H1 (cell line): ENCODE results near the gene SPRN. TPM values are rescaled to one million over a fixed set of nuclear protein-coding genes. Genes with fewer than 3 reads are reported as not detected.

Experiments
- CTCF ChIA-PET: fragments of 300-600 bp; sonication (Branson Sonifier 250); formaldehyde crosslinking; loops from one replicate; lab custom pipeline; 2021; ENCODE audit not compliant: partially characterized antibody; lab: Charles Lee
- POLR2A ChIA-PET: fragments of 300-600 bp; sonication (Branson Sonifier 250); formaldehyde crosslinking; loops from one replicate; lab custom pipeline; 2021; ENCODE audit warnings: inconsistent platforms; ENCODE audit not compliant: partially characterized antibody; lab: Charles Lee
- DNase-seq, 2 experiments: peaks; one replicate each; pipeline versions ENCODE4 v3.0.0 to v3.0.0-alpha.2; 2010 to 2022; ENCODE audit warnings: low spot score in 2 of 2, low read depth in 1 of 2, mixed read lengths in 1 of 2
- FAIRE-seq: peaks from 2 replicates; lab custom pipeline; 2011; peaks lifted over from hg19 to GRCh38; lab: Jason Lieb, UNC
- H2AFZ ChIP-seq: 2 replicates; pipeline ENCODE4 v1.8.1; 2012; ENCODE audit warnings: low read length, inconsistent platforms
- H2AK5ac ChIP-seq: 2 replicates; pipeline ENCODE4 v1.6.1; 2013; ENCODE audit warnings: low read depth, low read length
- H2BK120ac ChIP-seq: replicated peaks from 2 replicates; pipeline ENCODE3; 2013; ENCODE audit warnings: low read depth, low read length, inconsistent platforms
- H2BK12ac ChIP-seq: 2 replicates; pipeline ENCODE4 v1.6.1; 2013; ENCODE audit warnings: low read depth, low read length
- H2BK15ac ChIP-seq: 2 replicates; pipeline ENCODE4 v1.6.1; 2013; ENCODE audit warnings: low read length
- H2BK20ac ChIP-seq: 2 replicates; pipeline ENCODE4 v1.6.1; 2013; ENCODE audit warnings: low read length
- H2BK5ac ChIP-seq: 2 replicates; pipeline ENCODE4 v1.6.1; 2013; ENCODE audit warnings: low read depth, low read length
- H3K14ac ChIP-seq: 2 replicates; pipeline ENCODE4 v1.6.1; 2013; ENCODE audit warnings: inconsistent platforms; ENCODE audit not compliant: insufficient read length
- H3K18ac ChIP-seq: 2 replicates; pipeline ENCODE4 v1.6.1; 2013; ENCODE audit warnings: low read length; ENCODE audit errors: extremely low read depth
- H3K23ac ChIP-seq: 2 replicates; pipeline ENCODE4 v1.6.1; 2013; ENCODE audit warnings: inconsistent platforms; ENCODE audit not compliant: insufficient read length
- H3K23me2 ChIP-seq: 2 replicates; pipeline ENCODE4 v1.6.1; 2013; ENCODE audit warnings: low read depth, low read length
- H3K27ac ChIP-seq: 2 replicates; pipeline ENCODE4 v1.6.1; 2011; ENCODE audit warnings: low read depth, low read length, inconsistent platforms
- H3K27me3 ChIP-seq, 4 experiments: replicated peaks in 1 of 4; 1 replicate in 1 of 4; 2 replicates in 3 of 4; pipeline versions ENCODE4 v1.6.1 to v1.8.1; 2011 to 2013; ENCODE audit warnings: low read length in 3 of 4, mild to moderate bottlenecking in 3 of 4, inconsistent platforms in 2 of 4, mixed read lengths in 2 of 4, moderate library complexity in 1 of 4; ENCODE audit not compliant: control insufficient read depth in 3 of 4, insufficient read depth in 3 of 4; ENCODE audit errors: extremely low read depth in 1 of 4
- H3K36me3 ChIP-seq, 4 experiments: 2 replicates each; pipeline versions ENCODE4 v1.6.1 to v1.8.1; 2011 to 2013; ENCODE audit warnings: mild to moderate bottlenecking in 4 of 4, low read length in 3 of 4, moderate library complexity in 2 of 4, control low read depth in 1 of 4, inconsistent platforms in 1 of 4; ENCODE audit not compliant: insufficient read depth in 4 of 4, control insufficient read depth in 2 of 4
- H3K4ac ChIP-seq: replicated peaks from 2 replicates; pipeline ENCODE3; 2013; ENCODE audit warnings: low read length, low read depth, mixed read lengths, inconsistent platforms; ENCODE audit not compliant: insufficient read length
- H3K4me1 ChIP-seq, 4 experiments: replicated peaks in 1 of 4; 1 replicate in 1 of 4; 2 replicates in 3 of 4; pipeline versions ENCODE4 v1.6.1 to v1.8.1; 2011 to 2013; ENCODE audit warnings: low read length in 3 of 4, inconsistent platforms in 2 of 4, mixed read lengths in 1 of 4; ENCODE audit not compliant: insufficient read depth in 4 of 4, control insufficient read depth in 3 of 4
- H3K4me2 ChIP-seq, 2 experiments: 2 replicates each; pipeline versions ENCODE4 v1.6.1 to v1.8.1; 2011 to 2013; ENCODE audit warnings: low read depth in 2 of 2, low read length in 2 of 2, control low read depth in 1 of 2, inconsistent platforms in 1 of 2, mild to moderate bottlenecking in 1 of 2; ENCODE audit not compliant: insufficient read depth in 1 of 2
- H3K4me3 ChIP-seq, 4 experiments: fragments of 200-600, 300-600 bp in 1 of 4; sonication (generic), shearing (Covaris generic), sonication (Bioruptor Twin) in 1 of 4; 2 replicates each; pipeline versions ENCODE4 v1.5.1 to v1.8.1; 2011 to 2016; ENCODE audit warnings: low read length in 4 of 4, low read depth in 3 of 4, control low read depth in 2 of 4, inconsistent platforms in 2 of 4, mild to moderate bottlenecking in 2 of 4, mixed read lengths in 1 of 4, moderate library complexity in 1 of 4; ENCODE audit not compliant: insufficient read depth in 2 of 4; ENCODE audit errors: extremely low read depth in 1 of 4
- H3K56ac ChIP-seq: replicated peaks from 2 replicates; pipeline ENCODE3; 2013; ENCODE audit warnings: low read depth, mild to moderate bottlenecking, mixed read lengths, low read length, inconsistent platforms; ENCODE audit not compliant: insufficient read length
- H3K79me1 ChIP-seq: 2 replicates; pipeline ENCODE4 v1.6.1; 2013; ENCODE audit warnings: low read depth, low read length, control low read depth
- H3K79me2 ChIP-seq, 2 experiments: 2 replicates each; pipeline versions ENCODE4 v1.6.1 to v1.8.1; 2012 to 2013; ENCODE audit warnings: low read length in 2 of 2, mild to moderate bottlenecking in 2 of 2, inconsistent platforms in 1 of 2; ENCODE audit not compliant: insufficient read depth in 2 of 2, control insufficient read depth in 1 of 2
- H3K9ac ChIP-seq, 4 experiments: replicated peaks in 1 of 4; 1 replicate in 1 of 4; 2 replicates in 3 of 4; pipeline versions ENCODE4 v1.6.1 to v1.8.1; 2011 to 2013; ENCODE audit warnings: low read depth in 3 of 4, low read length in 3 of 4, control low read depth in 2 of 4, mild to moderate bottlenecking in 2 of 4, moderate library complexity in 2 of 4, inconsistent platforms in 1 of 4; ENCODE audit errors: extremely low read depth in 1 of 4
- H3K9me3 ChIP-seq, 2 experiments: 2 replicates each; pipeline versions ENCODE4 v1.6.1 to v1.8.1; 2012 to 2013; ENCODE audit warnings: mild to moderate bottlenecking in 2 of 2, moderate library complexity in 2 of 2, control low read depth in 1 of 2, inconsistent platforms in 1 of 2, low read depth in 1 of 2, low read length in 1 of 2, mixed read lengths in 1 of 2; ENCODE audit not compliant: insufficient read depth in 2 of 2
- H4K20me1 ChIP-seq, 2 experiments: replicated peaks in 1 of 2; 2 replicates each; pipeline versions ENCODE3 to v1.8.1; 2011 to 2013; ENCODE audit warnings: inconsistent platforms in 2 of 2, low read length in 2 of 2, mild to moderate bottlenecking in 1 of 2; ENCODE audit not compliant: insufficient read depth in 2 of 2, control insufficient read depth in 1 of 2
- H4K5ac ChIP-seq: 2 replicates; pipeline ENCODE4 v1.6.1; 2013; ENCODE audit warnings: low read length, low read depth, mixed read lengths, inconsistent platforms; ENCODE audit not compliant: insufficient read length
- H4K8ac ChIP-seq: 2 replicates; pipeline ENCODE4 v1.8.0; 2013; ENCODE audit warnings: mild to moderate bottlenecking, moderate library complexity, low read length, inconsistent platforms; ENCODE audit not compliant: insufficient read depth; ENCODE audit errors: extremely low read depth
- H4K91ac ChIP-seq: replicated peaks from 2 replicates; pipeline ENCODE3; 2013; ENCODE audit warnings: low read length, mixed read lengths, inconsistent platforms; ENCODE audit not compliant: insufficient read length
- CEBPB ChIP-seq: IDR thresholded peaks from 2 replicates; pipeline ENCODE4 v1.6.1; 2012; ENCODE audit warnings: low read depth, low read length
- GABPA ChIP-seq: IDR thresholded peaks from 2 replicates; pipeline ENCODE4 v1.6.1; 2011; ENCODE audit warnings: mild to moderate bottlenecking, low read length, moderate library complexity, borderline replicate concordance; ENCODE audit not compliant: insufficient read depth
- SIX5 ChIP-seq: IDR thresholded peaks from 2 replicates; pipeline ENCODE4 v1.6.1; 2011; ENCODE audit warnings: mild to moderate bottlenecking, low read depth, low read length
- WGBS, 2 experiments: shearing (Covaris generic) in 1 of 2; methylation state at CpG; one replicate each; pipeline versions ENCODE4 v1.1.6 to v1.1.7; 2013 to 2015; ENCODE audit warnings: low lambda C conversion rate in 2 of 2, mixed read lengths in 2 of 2, inconsistent platforms in 1 of 2, low coverage in 1 of 2, missing lambda C conversion rate in 1 of 2; ENCODE audit not compliant: insufficient replicate concordance in 2 of 2, insufficient coverage in 1 of 2, insufficient read length in 1 of 2; ENCODE audit errors: extremely low coverage in 1 of 2, missing lambda C conversion rate in 1 of 2; 5-methylcytosine and 5-hydroxymethylcytosine counted together
- polyA plus RNA-seq, 7 experiments: library from polyadenylated mRNA; depleted of rRNA in 3 of 7; stranded (reverse) in 5 of 7; unstranded in 2 of 7; fragments of >200 nt in 5 of 7; fragments of 200-250 nt in 2 of 7; gene quantifications; 1 replicate in 5 of 7; 2 replicates in 1 of 7; 4 replicates in 1 of 7; pipeline versions ENCODE4 v1.2.1 to v1.2.3, GENCODE V29; 2011 to 2013; ENCODE audit warnings: missing spikeins in 2 of 7, mixed read lengths in 2 of 7
- total RNA-seq: library from RNA; stranded (reverse); fragmentation: NEBNext Ultra II Directional; extraction: Animal tissue kit (Norgen Biotek cat#: 25700); gene quantifications from 2 replicates; pipeline ENCODE4 v1.2.1, GENCODE V29; 2021

Gene SPRN
- total and polyA plus RNA-seq, 2 of the 8 experiments (the other 6 are each of a cell fraction or from before 2014, with no cell fraction given) = 0.23 to 0.24 TPM

DNA sequence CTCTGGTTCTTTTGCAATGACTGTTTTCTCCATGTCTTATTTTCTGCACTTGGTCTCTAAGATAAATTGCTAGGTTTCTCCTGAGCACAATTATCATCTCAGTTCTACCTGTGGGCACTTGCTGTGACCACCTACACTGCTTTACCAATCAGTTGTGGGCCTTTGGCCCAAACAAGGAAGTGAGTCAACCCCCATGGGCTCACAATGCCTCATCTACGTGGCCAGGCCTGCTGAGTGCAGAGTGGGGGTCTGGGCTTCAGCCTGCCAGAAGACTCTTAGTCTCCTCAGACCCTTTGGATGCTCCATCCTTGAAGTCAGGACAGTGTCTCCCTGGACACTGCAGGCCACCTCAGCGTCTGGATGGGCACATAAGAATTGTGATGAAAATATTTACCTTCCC, 49.6 kb upstream of the SPRN start:
- no peak for DNase-seq
- TF ChIP-seq GABPA (no peak), CEBPB (no peak), SIX5 (no peak)

More for the DNA sequence above, 49.6 kb upstream of the SPRN start:
- Histone ChIP-seq H2BK120ac (no peak overlapping the region), H3K9me3 (peaks cover 49 to 72% of the 10 kb centered on the region in 2 experiments), H3K18ac (no peak overlapping the region), H4K20me1 (no peaks in the 10 kb centered on the region), H3K23ac (no peak overlapping the region), H3K4me3 (no peak overlapping the region), H3K27me3 (no peaks in the 10 kb centered on the region), H2AK5ac (no peak overlapping the region), H3K27ac (no peak overlapping the region), H4K8ac (no peak overlapping the region), H2BK20ac (no peak overlapping the region), H3K23me2 (no peaks in the 10 kb centered on the region), H2AFZ (no peak overlapping the region), H3K79me2 (no peaks in the 10 kb centered on the region), H3K9ac (no peak overlapping the region), H3K79me1 (no peaks in the 10 kb centered on the region), H3K56ac (no peak overlapping the region), H3K4me1 (no peaks in the 10 kb centered on the region), H2BK5ac (no peak overlapping the region), H2BK12ac (no peak overlapping the region), H3K4ac (no peak overlapping the region), H4K91ac (no peak overlapping the region), H3K4me2 (no peak overlapping the region), H2BK15ac (no peak overlapping the region), H4K5ac (no peak overlapping the region), H3K14ac (no peak overlapping the region), H3K36me3 (no peaks in the 10 kb centered on the region)
- 71% methylated on average over 2 of the region's 2 CpGs; no CpG with 5 or more reads in 1 of the 2 experiments for WGBS, 2 experiments
- CTCF ChIA-PET = no interaction called here
- POLR2A ChIA-PET = no interaction called here
- FAIRE-seq = no peak
